GM23338 (cell line): ENCODE data around the gene U2SURP. TPM values are rescaled to one million over a fixed set of nuclear protein-coding genes. Genes with fewer than 3 reads are reported as not detected.

Experiments
- ATAC-seq: fragments of 200-7000 bp; cut with Tn5 transposase; 3 replicates; pipeline ENCODE4 v1.9.1; 2020
- DNase-seq: peaks from one replicate; pipeline ENCODE4 v3.0.0-alpha.2; 2015; ENCODE audit warnings: low spot score
- H2AFZ ChIP-seq: fragments of 200-600 bp; sonication (generic); 2 replicates; pipeline ENCODE4 v1.8.0; 2016; ENCODE audit warnings: antibody characterized with exemption, mild to moderate bottlenecking, moderate library complexity
- H3F3A ChIP-seq: fragments of 200-600 bp; sonication (generic); replicated peaks from 2 replicates; pipeline ENCODE4 v1.8.0; 2017; ENCODE audit warnings: antibody characterized with exemption, mixed run types, low read depth
- H3K27ac ChIP-seq: fragments of 200-600 bp; sonication (generic); 2 replicates; pipeline ENCODE4 v1.6.1; 2016; ENCODE audit warnings: low read depth
- H3K27me3 ChIP-seq: fragments of 200-600 bp; sonication (generic); 2 replicates; pipeline ENCODE4 v1.8.0; 2016; ENCODE audit warnings: mild to moderate bottlenecking, mixed run types, moderate library complexity; ENCODE audit not compliant: insufficient read depth
- H3K36me3 ChIP-seq: fragments of 200-600 bp; sonication (generic); 2 replicates; pipeline ENCODE4 v1.8.0; 2016; ENCODE audit warnings: mild to moderate bottlenecking; ENCODE audit not compliant: insufficient read depth
- H3K4me1 ChIP-seq: fragments of 200-600 bp; sonication (generic); 2 replicates; pipeline ENCODE4 v1.8.0; 2016; ENCODE audit warnings: mild to moderate bottlenecking, moderate library complexity; ENCODE audit not compliant: insufficient read depth
- H3K4me2 ChIP-seq: fragments of 200-600 bp; sonication (generic); 2 replicates; pipeline ENCODE4 v1.7.1; 2017; ENCODE audit warnings: mixed run types
- H3K4me3 ChIP-seq: fragments of 200-600 bp; sonication (generic); 2 replicates; pipeline ENCODE4 v1.6.1; 2016; ENCODE audit warnings: mixed run types
- H3K79me2 ChIP-seq: fragments of 200-600 bp; sonication (generic); replicated peaks from 2 replicates; pipeline ENCODE4 v1.8.0; 2017; ENCODE audit warnings: mild to moderate bottlenecking; ENCODE audit not compliant: insufficient read depth
- H3K9me2 ChIP-seq: fragments of 200-600 bp; sonication (generic); 2 replicates; pipeline ENCODE4 v1.8.0; 2017; ENCODE audit not compliant: insufficient read depth
- H4K20me1 ChIP-seq: fragments of 200-600 bp; sonication (generic); replicated peaks from 2 replicates; pipeline ENCODE4 v1.8.0; 2017; ENCODE audit warnings: mild to moderate bottlenecking; ENCODE audit not compliant: insufficient read depth
- H3K27ac Mint-ChIP-seq: 2 replicates; pipeline ENCODE4 v1.8.0; 2020; ENCODE audit warnings: inconsistent platforms, mild to moderate bottlenecking, moderate library complexity, mixed read lengths
- H3K27me3 Mint-ChIP-seq: 3 replicates; pipeline ENCODE4 v1.8.0; 2022; ENCODE audit warnings: low read depth, mild to moderate bottlenecking, moderate library complexity, mixed read lengths, inconsistent platforms; ENCODE audit not compliant: insufficient read depth, poor library complexity
- H3K36me3 Mint-ChIP-seq: 3 replicates; pipeline ENCODE4 v1.8.0; 2021; ENCODE audit warnings: low read depth, mild to moderate bottlenecking, inconsistent platforms, moderate library complexity, mixed read lengths
- H3K4me1 Mint-ChIP-seq: 3 replicates; pipeline ENCODE4 v1.8.0; 2020; ENCODE audit warnings: mild to moderate bottlenecking, inconsistent platforms, mixed read lengths
- H3K4me3 Mint-ChIP-seq: 3 replicates; pipeline ENCODE4 v1.8.0; 2021; ENCODE audit warnings: moderate library complexity, mild to moderate bottlenecking, inconsistent platforms, mixed read lengths
- H3K9me3 Mint-ChIP-seq: 3 replicates; pipeline ENCODE4 v1.8.0; 2020; ENCODE audit warnings: moderate library complexity, mild to moderate bottlenecking, inconsistent platforms, mixed read lengths
- CREB1 ChIP-seq: fragments of 250-450 bp; sonication (Bioruptor Pico); IDR thresholded peaks from 2 replicates; pipeline ENCODE4 v1.5.0; 2020; ENCODE audit warnings: low read depth, mild to moderate bottlenecking, moderate library complexity
- CTCF ChIP-seq, 2 experiments: fragments of 200-600 bp in 1 of 2; sonication (generic) in 1 of 2; conservative IDR thresholded peaks; 2 replicates each; pipeline versions ENCODE4 v1.5.1 to v1.6.1; 2016 to 2017; ENCODE audit warnings: antibody characterized with exemption in 2 of 2, low read depth in 2 of 2, mild to moderate bottlenecking in 2 of 2, moderate library complexity in 1 of 2
- ETS1 ChIP-seq: IDR thresholded peaks from 2 replicates; pipeline ENCODE4 v1.6.1; 2016; ENCODE audit warnings: antibody characterized with exemption
- EZH2 ChIP-seq: fragments of 200-600 bp; sonication (generic); IDR thresholded peaks from one replicate; pipeline ENCODE4 v1.8.0; 2017; ENCODE audit warnings: antibody characterized with exemption, mild to moderate bottlenecking, low read depth; ENCODE audit not compliant: unreplicated experiment
- EZH2phosphoT487 ChIP-seq: fragments of 200-600 bp; sonication (generic); IDR thresholded peaks from one replicate; pipeline ENCODE4 v1.8.1; 2018; ENCODE audit warnings: antibody characterized with exemption; ENCODE audit not compliant: unreplicated experiment
- JUNB ChIP-seq: IDR thresholded peaks from one replicate; pipeline ENCODE4 v1.6.1; 2016; ENCODE audit warnings: antibody characterized with exemption; ENCODE audit not compliant: unreplicated experiment
- NANOG ChIP-seq: IDR thresholded peaks from 2 replicates; pipeline ENCODE4 v1.6.1; 2016; ENCODE audit warnings: antibody characterized with exemption, borderline replicate concordance
- POLR2AphosphoS5 ChIP-seq: IDR thresholded peaks from 2 replicates; pipeline ENCODE4 v1.6.1; 2016; ENCODE audit warnings: antibody characterized with exemption, low read depth
- REST ChIP-seq: IDR thresholded peaks from one replicate; pipeline ENCODE4 v1.6.1; 2018; ENCODE audit warnings: antibody characterized with exemption; ENCODE audit not compliant: unreplicated experiment
- STAT1 ChIP-seq: IDR thresholded peaks from one replicate; pipeline ENCODE4 v1.6.1; 2016; ENCODE audit warnings: antibody characterized with exemption; ENCODE audit not compliant: unreplicated experiment
- ZNF114 ChIP-seq: fragments of 250-450 bp; sonication (Bioruptor Pico); IDR thresholded peaks from 2 replicates; pipeline ENCODE4 v1.5.0; 2020; ENCODE audit warnings: mild to moderate bottlenecking, moderate library complexity
- ZNF331 ChIP-seq: fragments of 250-450 bp; sonication (Bioruptor Pico); IDR thresholded peaks from 2 replicates; pipeline ENCODE4 v1.5.0; 2020; ENCODE audit warnings: low read depth, mild to moderate bottlenecking, moderate library complexity
- ZNF462 ChIP-seq: fragments of 250-450 bp; sonication (Bioruptor Pico); IDR thresholded peaks from 2 replicates; pipeline ENCODE4 v1.5.0; 2020; ENCODE audit warnings: mild to moderate bottlenecking, moderate library complexity
- polyA plus RNA-seq: library from polyadenylated mRNA; unstranded; fragments of >200 nt; fragmentation: Nextera tagmentation; extraction: Ambion mirVana; gene quantifications from 2 replicates; pipeline ENCODE4 v1.2.1, GENCODE V29; 2016
- total RNA-seq: library from RNA; depleted of rRNA; stranded (reverse); fragments of >200 nt; shearing (Covaris generic); gene quantifications from 2 replicates; pipeline ENCODE4 v1.2.3, GENCODE V29; 2014

Gene U2SURP
- total and polyA plus RNA-seq, 2 experiments from 2014 or later: 116 to 372 TPM

- Histone ChIP-seq H3K36me3 (peaks cover 34% of the 10 kb centered on the region), H3K9me2 (no peaks in the 10 kb centered on the region), H4K20me1 (peaks cover 31% of the 10 kb centered on the region), H2AFZ (no peak overlapping the region), H3K4me2 (no peak overlapping the region), H3K27me3 (no peaks in the 10 kb centered on the region), H3K4me1 (no peaks in the 10 kb centered on the region), H3K79me2 (peaks cover 93% of the 10 kb centered on the region), H3K27ac (no peak overlapping the region), H3K4me3 (no peak overlapping the region), H3F3A (no peaks in the 10 kb centered on the region)
- Mint-ChIP-seq H3K4me3 (no peak overlapping the region), H3K27me3 (no peaks in the 10 kb centered on the region), H3K9me3 (peaks cover 3% of the 10 kb centered on the region; the same call in 1 of the 3 replicates), H3K4me1 (peaks cover 3% of the 10 kb centered on the region; the same call in 2 of the 3 replicates), H3K36me3 (peaks cover 54% of the 10 kb centered on the region), H3K27ac (no peak overlapping the region)
- no peak for ATAC-seq
- no peak for DNase-seq
- TF ChIP-seq ZNF331 (no peak), ZNF462 (CRISPR knock-in tag) (no peak), ZNF114 (CRISPR knock-in tag) (no peak), NANOG (no peak), EZH2 (no peak), STAT1 (no peak), REST (no peak), POLR2AphosphoS5 (no peak), CTCF (conservative IDR thresholded peaks at IDR 0.05; ENCODE audit: low read depth in 2 of 2) (no peak), JUNB (no peak), ETS1 (no peak), EZH2phosphoT487 (no peak), CREB1 (CRISPR knock-in tag) (no peak)
Observed at GRCh38 chr3:143014921-143015320, 13.6 kb downstream of the U2SURP start.
